NCI-H2227 (cell line): ENCODE data around the gene TMEM207.

Experiments
- DNase-seq: peaks from one replicate; lab custom pipeline; 2025; ENCODE audit not compliant: unreplicated experiment; lab: John Stamatoyannopoulos, UW

The TMEM207 gene

GRCh38 chr3:190444576-190445145, 5.0 kb downstream of the TMEM207 start:
- no peak for DNase-seq

- no peak for DNase-seq
These were observed 5.7 kb downstream of the TMEM207 start for GRCh38 chr3:190444006-190444405.

- DNase-seq = no peak
These were observed 6.4 kb downstream of the TMEM207 start for GRCh38 chr3:190443257-190443656.

- DNase-seq = no peak
These were observed 7.5 kb downstream of the TMEM207 start for GRCh38 chr3:190442240-190442639.

- no peak for DNase-seq
These were observed 13.4 kb downstream of the TMEM207 start for GRCh38 chr3:190436331-190436730.

GRCh38 chr3:190435618-190436017, 14.1 kb downstream of the TMEM207 start:
- DNase-seq = no peak

GRCh38 chr3:190433626-190434025, 16.1 kb downstream of the TMEM207 start:
- DNase-seq = no peak

GRCh38 chr3:190432216-190432615, 17.5 kb downstream of the TMEM207 start:
- no peak for DNase-seq

- DNase-seq = no peak
These were observed 18.8 kb downstream of the TMEM207 start for GRCh38 chr3:190430906-190431305.

GRCh38 chr3:190429681-190430080, 20.0 kb downstream of the TMEM207 start:
- DNase-seq = no peak

- DNase-seq = no peak
These were observed 22.7 kb downstream of the TMEM207 start for GRCh38 chr3:190426806-190427507.

- no peak for DNase-seq
These were observed 23.9 kb downstream of the TMEM207 start for GRCh38 chr3:190425833-190426232.

GRCh38 chr3:190424478-190425439, 24.9 kb downstream of the TMEM207 start:
- no peak for DNase-seq

GRCh38 chr3:190424108-190424477, 25.6 kb downstream of the TMEM207 start:
- DNase-seq = no peak

- DNase-seq = no peak
These were observed 35.4 kb downstream of the TMEM207 start for GRCh38 chr3:190414297-190414696.

- no peak for DNase-seq
These were observed 45.0 kb downstream of the TMEM207 start for GRCh38 chr3:190404715-190405114.

GRCh38 chr3:190401963-190402362, 47.7 kb downstream of the TMEM207 start:
- no peak for DNase-seq

- DNase-seq = no peak
These were observed 50.0 kb downstream of the TMEM207 start for GRCh38 chr3:190399677-190400076.

GRCh38 chr3:190397889-190398288, 51.8 kb downstream of the TMEM207 start:
- DNase-seq = no peak

GRCh38 chr3:190396001-190396400, 53.7 kb downstream of the TMEM207 start:
- no peak for DNase-seq

- DNase-seq = no peak
These were observed 61.0 kb downstream of the TMEM207 start for GRCh38 chr3:190388703-190389102.
